ENCODE data around the gene NPY5R. TPM values are rescaled to one million over a fixed set of nuclear protein-coding genes. Genes with fewer than 3 reads are reported as not detected.

NPY5R gene
- total and polyA plus RNA-seq, 2 donors (not counting 1 experiment from before 2014, with no cell fraction given): not detected

DNA sequence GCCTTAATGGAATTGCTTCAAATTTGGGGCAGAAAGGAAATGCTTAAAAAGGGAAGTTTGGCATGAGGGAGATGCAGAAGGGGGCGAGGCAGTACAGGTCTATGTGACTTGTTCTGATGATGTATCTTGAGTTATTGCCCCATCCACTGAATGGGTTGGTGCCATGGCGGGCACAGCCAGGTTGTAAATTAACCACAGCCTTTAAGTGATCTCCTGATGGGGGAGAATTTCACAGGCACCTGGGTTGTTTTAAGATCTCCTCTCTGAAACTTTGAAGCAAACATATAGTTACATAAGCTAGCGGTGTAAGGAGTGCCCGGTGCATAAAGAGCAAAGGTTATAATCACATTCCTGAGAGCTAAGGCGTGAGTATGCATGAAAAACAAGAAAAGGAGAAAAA is 37.0 kb downstream of the NPY5R start:
- Histone ChIP-seq H3K9ac (ENCODE audit: insufficient read depth, low read length) (no peak overlapping the region), H3K4me2 (ENCODE audit: extremely low read depth, insufficient read depth, low read length) (no peak overlapping the region), H3K27me3 (ENCODE audit: control insufficient read depth, insufficient read depth, low read length) (no peaks in the 10 kb centered on the region), H3K4me3 (replicated peaks in 1 of 4; ENCODE audit: control extremely low read depth in 1 of 4, insufficient read depth in 1 of 4, low read depth in 3 of 4, low read length in 4 of 4) (no peak overlapping the region), H2AFZ (ENCODE audit: low read length) (no peak overlapping the region), H3K27ac (ENCODE audit: insufficient read depth, low read length) (no peak overlapping the region), H3K79me2 (ENCODE audit: control insufficient read depth, insufficient read depth, low read length) (no peaks in the 10 kb centered on the region), H4K20me1 (ENCODE audit: control insufficient read depth, extremely low read depth, insufficient read depth, low read length) (no peaks in the 10 kb centered on the region), H3K9me3 (ENCODE audit: control insufficient read depth, insufficient read depth, low read depth, low read length) (no peaks in the 10 kb centered on the region), H3K36me3 (ENCODE audit: control insufficient read depth, insufficient read depth, low read length) (no peaks in the 10 kb centered on the region), H3K4me1 (ENCODE audit: control insufficient read depth, extremely low read depth, insufficient read depth, low read length) (no peaks in the 10 kb centered on the region)
- TF ChIP-seq, protein P1, sequence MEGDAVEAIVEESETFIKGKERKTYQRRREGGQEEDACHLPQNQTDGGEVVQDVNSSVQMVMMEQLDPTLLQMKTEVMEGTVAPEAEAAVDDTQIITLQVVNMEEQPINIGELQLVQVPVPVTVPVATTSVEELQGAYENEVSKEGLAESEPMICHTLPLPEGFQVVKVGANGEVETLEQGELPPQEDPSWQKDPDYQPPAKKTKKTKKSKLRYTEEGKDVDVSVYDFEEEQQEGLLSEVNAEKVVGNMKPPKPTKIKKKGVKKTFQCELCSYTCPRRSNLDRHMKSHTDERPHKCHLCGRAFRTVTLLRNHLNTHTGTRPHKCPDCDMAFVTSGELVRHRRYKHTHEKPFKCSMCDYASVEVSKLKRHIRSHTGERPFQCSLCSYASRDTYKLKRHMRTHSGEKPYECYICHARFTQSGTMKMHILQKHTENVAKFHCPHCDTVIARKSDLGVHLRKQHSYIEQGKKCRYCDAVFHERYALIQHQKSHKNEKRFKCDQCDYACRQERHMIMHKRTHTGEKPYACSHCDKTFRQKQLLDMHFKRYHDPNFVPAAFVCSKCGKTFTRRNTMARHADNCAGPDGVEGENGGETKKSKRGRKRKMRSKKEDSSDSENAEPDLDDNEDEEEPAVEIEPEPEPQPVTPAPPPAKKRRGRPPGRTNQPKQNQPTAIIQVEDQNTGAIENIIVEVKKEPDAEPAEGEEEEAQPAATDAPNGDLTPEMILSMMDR (conservative IDR thresholded peaks at IDR 0.05 in 1 of 2, IDR thresholded peaks at IDR 0.05 in 1 of 2; ENCODE audit: low read depth in 1 of 2, low read length in 2 of 2): no peak
- no peak for TF ChIP-seq EZH2 (IDR thresholded peaks at IDR 0.05; ENCODE audit: low read length, missing control alignments)
- DNase-seq (ENCODE audit: low read depth in 2 of 2): no peak

DNA sequence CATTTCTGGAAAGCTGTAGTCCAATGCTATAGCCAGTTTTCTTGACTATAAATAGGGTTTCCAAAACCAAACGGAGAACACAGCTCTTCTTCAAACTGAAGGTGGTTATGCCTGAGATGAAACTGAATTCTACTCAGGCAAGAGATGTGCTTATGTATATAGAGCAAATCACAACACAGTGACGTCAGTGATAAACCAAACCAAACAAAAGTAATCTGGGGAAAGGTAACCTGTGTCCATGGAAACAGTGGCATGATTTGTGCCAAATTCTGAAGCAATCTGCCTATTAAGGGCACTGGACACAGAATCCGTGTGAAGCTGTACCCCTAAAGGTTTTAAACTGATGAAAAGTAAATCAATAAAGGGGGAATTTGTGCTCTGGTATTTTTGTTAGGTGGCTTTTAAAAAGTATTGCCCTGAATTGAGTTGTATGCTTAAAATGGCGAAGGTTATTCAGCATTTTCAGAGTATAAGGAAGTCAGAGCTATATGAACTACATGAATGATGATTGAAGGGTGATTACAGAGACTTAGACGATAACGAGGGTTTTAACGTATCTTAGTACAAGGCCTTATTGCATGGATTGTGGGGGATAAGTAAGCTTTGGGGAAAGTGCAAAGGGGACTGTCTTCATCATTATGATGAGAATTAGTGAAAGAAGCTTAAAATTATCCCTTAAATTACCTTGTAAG is 38.6 kb downstream of the NPY5R start:
- Histone ChIP-seq H4K20me1 (ENCODE audit: control insufficient read depth, extremely low read depth, insufficient read depth, low read length) (no peaks in the 10 kb centered on the region), H3K36me3 (ENCODE audit: control insufficient read depth, insufficient read depth, low read length) (no peaks in the 10 kb centered on the region), H3K4me3 (replicated peaks in 1 of 4; ENCODE audit: control extremely low read depth in 1 of 4, insufficient read depth in 1 of 4, low read depth in 3 of 4, low read length in 4 of 4) (no peak overlapping the region), H3K9ac (ENCODE audit: insufficient read depth, low read length) (no peak overlapping the region), H3K79me2 (ENCODE audit: control insufficient read depth, insufficient read depth, low read length) (no peaks in the 10 kb centered on the region), H3K4me1 (ENCODE audit: control insufficient read depth, extremely low read depth, insufficient read depth, low read length) (no peaks in the 10 kb centered on the region), H3K27me3 (ENCODE audit: control insufficient read depth, insufficient read depth, low read length) (no peaks in the 10 kb centered on the region), H3K9me3 (ENCODE audit: control insufficient read depth, insufficient read depth, low read depth, low read length) (no peaks in the 10 kb centered on the region), H3K4me2 (ENCODE audit: extremely low read depth, insufficient read depth, low read length) (no peak overlapping the region), H3K27ac (ENCODE audit: insufficient read depth, low read length) (no peak overlapping the region), H2AFZ (ENCODE audit: low read length) (no peak overlapping the region)
- no peak for TF ChIP-seq EZH2 (IDR thresholded peaks at IDR 0.05; ENCODE audit: low read length, missing control alignments)
- TF ChIP-seq, protein P1 (conservative IDR thresholded peaks at IDR 0.05 in 1 of 2, IDR thresholded peaks at IDR 0.05 in 1 of 2; ENCODE audit: low read depth in 1 of 2, low read length in 2 of 2): no peak
- DNase-seq (ENCODE audit: low read depth in 2 of 2): no peak

DNA sequence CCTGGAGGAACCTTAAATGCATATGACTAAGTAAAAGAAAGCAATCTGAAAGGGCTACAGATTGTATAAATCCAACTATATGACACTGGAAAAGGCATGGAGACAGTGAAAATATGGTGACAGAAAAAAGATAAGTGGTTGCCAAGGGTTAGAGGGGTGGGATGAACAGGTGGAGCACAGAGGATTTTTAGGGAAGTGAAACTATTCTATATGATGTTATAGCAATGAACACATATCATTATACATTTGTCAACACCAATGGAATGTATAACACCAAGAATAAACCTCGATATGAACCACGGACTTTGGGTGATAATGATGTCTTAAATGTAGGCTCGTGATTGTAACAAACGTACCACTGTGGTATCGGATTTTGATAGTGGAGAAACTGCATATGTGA is 40.7 kb downstream of the NPY5R start:
- H3K36me3 ChIP-seq (ENCODE audit: control insufficient read depth, insufficient read depth, low read length): no peaks in the 10 kb centered on the region
- TF ChIP-seq, protein P1 (conservative IDR thresholded peaks at IDR 0.05 in 1 of 2, IDR thresholded peaks at IDR 0.05 in 1 of 2; ENCODE audit: low read depth in 1 of 2, low read length in 2 of 2): no peak
- no peak for TF ChIP-seq EZH2 (IDR thresholded peaks at IDR 0.05; ENCODE audit: low read length, missing control alignments)
- H3K9me3 ChIP-seq (ENCODE audit: control insufficient read depth, insufficient read depth, low read depth, low read length): no peaks in the 10 kb centered on the region
- H3K4me2 ChIP-seq (ENCODE audit: extremely low read depth, insufficient read depth, low read length): no peak overlapping the region
- H3K27ac ChIP-seq (ENCODE audit: insufficient read depth, low read length): no peak overlapping the region
- H2AFZ ChIP-seq (ENCODE audit: low read length): no peak overlapping the region
- DNase-seq (ENCODE audit: low read depth in 2 of 2): no peak
- H3K9ac ChIP-seq (ENCODE audit: insufficient read depth, low read length): no peak overlapping the region
- no peak overlapping the region for H3K4me3 ChIP-seq (replicated peaks in 1 of 4; ENCODE audit: control extremely low read depth in 1 of 4, insufficient read depth in 1 of 4, low read depth in 3 of 4, low read length in 4 of 4)
- H3K4me1 ChIP-seq (ENCODE audit: control insufficient read depth, extremely low read depth, insufficient read depth, low read length): no peaks in the 10 kb centered on the region
- H4K20me1 ChIP-seq (ENCODE audit: control insufficient read depth, extremely low read depth, insufficient read depth, low read length): no peaks in the 10 kb centered on the region
- no peaks in the 10 kb centered on the region for H3K27me3 ChIP-seq (ENCODE audit: control insufficient read depth, insufficient read depth, low read length)
- H3K79me2 ChIP-seq (ENCODE audit: control insufficient read depth, insufficient read depth, low read length): no peaks in the 10 kb centered on the region

Measured in fibroblast of lung (primary cell).